K562 (cell line): ENCODE results near the gene PALLD.

Source experiments
- CHD7 ChIP-seq: fragments of 200-600 bp; sonication (generic); IDR thresholded peaks from one replicate; pipeline ENCODE4 v1.6.1; 2012; ENCODE audit warnings: mild to moderate bottlenecking, low read depth, low read length, inconsistent platforms
- CTCF ChIP-seq, 3 experiments: IDR thresholded peaks in 2 of 3; conservative IDR thresholded peaks in 1 of 3; 2 replicates each; pipeline ENCODE4 v1.5.1; 2011 to 2012; ENCODE audit warnings: low read length in 3 of 3, mild to moderate bottlenecking in 3 of 3, control low read depth in 2 of 3, improper control_type of control experiment in 1 of 3, inconsistent platforms in 1 of 3, low read depth in 1 of 3, mixed read lengths in 1 of 3, moderate library complexity in 1 of 3; ENCODE audit not compliant: insufficient read depth in 2 of 3
- DPF2 ChIP-seq: fragments of 450-650 bp; IDR thresholded peaks from 2 replicates; pipeline ENCODE4 v1.6.1; 2016
- EZH2 ChIP-seq: IDR thresholded peaks from 2 replicates; pipeline ENCODE4 v1.6.1; 2012; ENCODE audit warnings: low read depth, mild to moderate bottlenecking, inconsistent platforms, low read length, borderline replicate concordance
- KDM1A ChIP-seq, 2 experiments: fragments of 450-650 bp; IDR thresholded peaks; 2 replicates each; pipeline ENCODE4 v1.6.1; 2016; ENCODE audit warnings: mild to moderate bottlenecking in 2 of 2
- PHF20 ChIP-seq: fragments of 450-650 bp; IDR thresholded peaks from 2 replicates; pipeline ENCODE4 v1.6.1; 2018; ENCODE audit not compliant: partially characterized antibody
- PML ChIP-seq: IDR thresholded peaks from 2 replicates; pipeline ENCODE4 v1.6.1; 2012; ENCODE audit warnings: low read length, inconsistent platforms
- SIN3B ChIP-seq: fragments of 450-650 bp; IDR thresholded peaks from 2 replicates; pipeline ENCODE4 v1.6.1; 2017; ENCODE audit warnings: low read depth, mild to moderate bottlenecking, moderate library complexity
- YY1 ChIP-seq, 3 experiments: IDR thresholded peaks; 2 replicates each; pipeline ENCODE4 v1.6.1; 2011; ENCODE audit warnings: low read length in 2 of 3, mild to moderate bottlenecking in 2 of 3, moderate library complexity in 2 of 3, borderline replicate concordance in 1 of 3, control low read depth in 1 of 3, low read depth in 1 of 3; ENCODE audit not compliant: insufficient read depth in 3 of 3, insufficient replicate concordance in 2 of 3, control insufficient read depth in 1 of 3, insufficient read length in 1 of 3; ENCODE audit errors: extremely low read depth in 1 of 3
- ZNF232 ChIP-seq: sonication (generic); formaldehyde crosslinking; IDR thresholded peaks from 2 replicates; pipeline ENCODE4 v1.8.0; 2022; ENCODE audit warnings: mild to moderate bottlenecking, missing genetic modification reagents
- ZNF239 ChIP-seq: fragments of 250-450 bp; sonication (Bioruptor Pico); IDR thresholded peaks from 2 replicates; pipeline ENCODE4 v1.4.0; 2020; ENCODE audit warnings: mild to moderate bottlenecking
- ZNF274 ChIP-seq: IDR thresholded peaks from 2 replicates; pipeline ENCODE4 v1.6.1; 2011; ENCODE audit warnings: low read depth, mild to moderate bottlenecking, low read length, moderate library complexity, borderline replicate concordance
- ZNF280B ChIP-seq: fragments of 250-450 bp; sonication (Bioruptor Pico); IDR thresholded peaks from 2 replicates; pipeline ENCODE4 v1.5.1; 2021; ENCODE audit warnings: mild to moderate bottlenecking
- ZNF408 ChIP-seq: fragments of 250-450 bp; sonication (Bioruptor Pico); IDR thresholded peaks from 2 replicates; pipeline ENCODE4 v1.4.0; 2020; ENCODE audit warnings: low read depth, mild to moderate bottlenecking, moderate library complexity

- TF ChIP-seq CHD7 (no peak), ZNF280B (CRISPR knock-in tag) (no peak), YY1 (IDR thresholded peaks at IDR 0.05; ENCODE audit: borderline replicate concordance in 1 of 3, control insufficient read depth in 1 of 3, extremely low read depth in 1 of 3, insufficient read depth in 3 of 3, insufficient read length in 1 of 3, insufficient replicate concordance in 2 of 3, low read depth in 1 of 3, low read length in 2 of 3) (no peak), ZNF274 (no peak), CTCF (IDR thresholded peaks at IDR 0.05 in 2 of 3, conservative IDR thresholded peaks at IDR 0.05 in 1 of 3; ENCODE audit: insufficient read depth in 2 of 3, low read depth in 1 of 3, low read length in 3 of 3) (no peak), ZNF239 (CRISPR knock-in tag) (no peak), ZNF232 (no peak), PML (no peak), KDM1A (IDR thresholded peaks at IDR 0.05) (no peak), SIN3B (no peak), ZNF408 (CRISPR knock-in tag) (no peak), EZH2 (no peak), PHF20 (no peak), DPF2 (no peak)
Observed at GRCh38 chr4:168781341-168781740, 284.5 kb downstream of the PALLD start.
